IMR-90 (cell line): ENCODE measurements around the gene QSOX2. TPM values are rescaled to one million over a fixed set of nuclear protein-coding genes. Genes with fewer than 3 reads are reported as not detected.

ENCODE experiments used
- ATAC-seq: fragments of 200-7000 bp; cut with Tn5 transposase; 2 replicates; pipeline ENCODE4 v1.9.1; 2020; ENCODE audit warnings: low read depth, mild to moderate bottlenecking, moderate library complexity
- BruUV-seq: library from RNA; stranded (reverse); fragments of 400-500 nt; replicated peaks from 2 replicates; lab custom pipeline; 2021; lab: Mats Ljungman, UMichigan
- CTCF ChIA-PET: fragments of 300-600 bp; formaldehyde crosslinking; extraction: SDS; loops from one replicate; lab custom pipeline; 2021; ENCODE audit warnings: antibody characterized with exemption; lab: Yijun Ruan, JAX
- POLR2A ChIA-PET: fragments of 300-600 bp; sonication (Branson Sonifier 250); formaldehyde crosslinking; loops from one replicate; lab custom pipeline; 2022; ENCODE audit warnings: antibody characterized with exemption; ENCODE audit not compliant: unreplicated experiment; lab: Charles Lee
- DNase-seq: peaks from one replicate; pipeline ENCODE4 v3.0.0; 2013
- H2AFZ ChIP-seq: replicated peaks from 2 replicates; pipeline ENCODE3; 2013; ENCODE audit warnings: low read length, mild to moderate bottlenecking; ENCODE audit not compliant: poor library complexity
- H2AK5ac ChIP-seq: 2 replicates; pipeline ENCODE4 v1.6.1; 2013; ENCODE audit warnings: low read depth, low read length, inconsistent platforms
- H2AK9ac ChIP-seq: replicated peaks from 2 replicates; pipeline ENCODE3; 2013; ENCODE audit warnings: mild to moderate bottlenecking, low read depth, low read length, moderate library complexity; ENCODE audit not compliant: poor library complexity
- H2BK120ac ChIP-seq: 2 replicates; pipeline ENCODE4 v1.6.1; 2013; ENCODE audit warnings: low read depth, low read length, inconsistent platforms
- H2BK15ac ChIP-seq: 3 replicates; pipeline ENCODE4 v1.6.1; 2013; ENCODE audit warnings: low read depth, low read length, inconsistent platforms
- H2BK20ac ChIP-seq: 2 replicates; pipeline ENCODE4 v1.6.1; 2013; ENCODE audit warnings: low read depth, mild to moderate bottlenecking, inconsistent platforms, low read length, moderate library complexity
- H2BK5ac ChIP-seq: 2 replicates; pipeline ENCODE4 v1.6.1; 2013; ENCODE audit warnings: mild to moderate bottlenecking, low read depth, low read length, inconsistent platforms; ENCODE audit not compliant: poor library complexity, severe bottlenecking
- H3K14ac ChIP-seq: replicated peaks from 2 replicates; pipeline ENCODE4 v1.6.1; 2013; ENCODE audit warnings: low read depth, low read length, inconsistent platforms
- H3K18ac ChIP-seq: 2 replicates; pipeline ENCODE4 v1.6.1; 2013; ENCODE audit warnings: low read depth, low read length, control low read depth
- H3K23ac ChIP-seq: 2 replicates; pipeline ENCODE4 v1.6.1; 2013; ENCODE audit warnings: low read depth, low read length, inconsistent platforms
- H3K27ac ChIP-seq: 2 replicates; pipeline ENCODE4 v1.5.1; 2013; ENCODE audit warnings: mild to moderate bottlenecking, control low read depth, low read length; ENCODE audit not compliant: insufficient read depth
- H3K27me3 ChIP-seq: 2 replicates; pipeline ENCODE4 v1.6.1; 2013; ENCODE audit warnings: low read length; ENCODE audit not compliant: control insufficient read depth, insufficient read depth
- H3K36me3 ChIP-seq: 2 replicates; pipeline ENCODE4 v1.6.1; 2013; ENCODE audit warnings: low read length, mixed read lengths; ENCODE audit not compliant: control insufficient read depth, insufficient read depth
- H3K4ac ChIP-seq: 2 replicates; pipeline ENCODE4 v1.6.1; 2013; ENCODE audit warnings: low read depth, low read length, inconsistent platforms
- H3K4me1 ChIP-seq: 2 replicates; pipeline ENCODE4 v1.6.1; 2013; ENCODE audit warnings: low read length, mixed read lengths; ENCODE audit not compliant: control insufficient read depth, insufficient read depth
- H3K4me2 ChIP-seq: 2 replicates; pipeline ENCODE4 v1.6.1; 2013; ENCODE audit warnings: low read depth, mild to moderate bottlenecking, control low read depth, low read length, moderate library complexity
- H3K4me3 ChIP-seq: 2 replicates; pipeline ENCODE4 v1.5.1; 2013; ENCODE audit warnings: low read depth, mild to moderate bottlenecking, control low read depth, low read length, moderate library complexity; ENCODE audit not compliant: insufficient read depth
- H3K56ac ChIP-seq: 2 replicates; pipeline ENCODE4 v1.6.1; 2013; ENCODE audit warnings: low read length, inconsistent platforms; ENCODE audit not compliant: insufficient read depth; ENCODE audit errors: extremely low read depth
- H3K79me1 ChIP-seq, 2 experiments: 2 replicates each; pipeline ENCODE4 v1.6.1; 2013; ENCODE audit warnings: low read length in 2 of 2, inconsistent platforms in 1 of 2, low read depth in 1 of 2
- H3K9ac ChIP-seq: 2 replicates; pipeline ENCODE4 v1.6.1; 2013; ENCODE audit warnings: low read depth, low read length, control low read depth
- H3K9me1 ChIP-seq: 2 replicates; pipeline ENCODE4 v1.6.1; 2013; ENCODE audit warnings: low read length, inconsistent platforms; ENCODE audit not compliant: insufficient read depth
- H3K9me3 ChIP-seq: 2 replicates; pipeline ENCODE4 v1.6.1; 2013; ENCODE audit warnings: low read length; ENCODE audit not compliant: control insufficient read depth, insufficient read depth
- H4K20me1 ChIP-seq: 2 replicates; pipeline ENCODE4 v1.6.1; 2013; ENCODE audit warnings: low read length, inconsistent platforms; ENCODE audit not compliant: insufficient read depth
- H4K5ac ChIP-seq: 2 replicates; pipeline ENCODE4 v1.6.1; 2013; ENCODE audit warnings: mild to moderate bottlenecking, low read depth, low read length, control low read depth
- H4K8ac ChIP-seq, 2 experiments: 2 replicates each; pipeline ENCODE4 v1.6.1; 2013; ENCODE audit warnings: low read depth in 2 of 2, low read length in 2 of 2, control low read depth in 1 of 2, inconsistent platforms in 1 of 2
- H4K91ac ChIP-seq: 2 replicates; pipeline ENCODE4 v1.6.1; 2013; ENCODE audit warnings: low read depth, low read length, inconsistent platforms; ENCODE audit not compliant: insufficient read depth
- MXI1 ChIP-seq: IDR thresholded peaks from 2 replicates; pipeline ENCODE4 v1.6.1; 2012; ENCODE audit warnings: low read depth, mild to moderate bottlenecking, low read length, moderate library complexity, borderline replicate concordance
- RFX5 ChIP-seq: IDR thresholded peaks from 2 replicates; pipeline ENCODE4 v1.8.0; 2012; ENCODE audit warnings: low read depth, mild to moderate bottlenecking, low read length, moderate library complexity
- WGBS, 2 experiments: methylation state at CpG; one replicate each; pipeline versions ENCODE4 v1.1.5 to v1.1.7; 2013; ENCODE audit warnings: missing lambda C conversion rate in 2 of 2; ENCODE audit not compliant: insufficient read length in 1 of 2; ENCODE audit errors: extremely low coverage in 2 of 2; 5-methylcytosine and 5-hydroxymethylcytosine counted together
- dilution Hi-C: fragments of 300-500 bp; cut with HindIII; formaldehyde crosslinking; loops from one replicate; pipeline ENCODE4 v1.14.3; 2018; ENCODE audit warnings: low sequenced_read_pairs; ENCODE audit not compliant: unreplicated experiment
- in situ Hi-C: fragments of 300-500 bp; cut with MboI; formaldehyde crosslinking; loops from 3 replicates; pipeline ENCODE4 v1.14.3; 2019; ENCODE audit warnings: low sequenced_read_pairs, inconsistent platforms, mixed read lengths
- intact Hi-C: fragments of 100-400 bp; cut with micrococcal nuclease; formaldehyde crosslinking; loops from 2 replicates; pipeline ENCODE4 v1.10.0; 2022
- polyA plus RNA-seq, 3 experiments: library from polyadenylated mRNA; depleted of rRNA; stranded (reverse); fragments of >200 nt; gene quantifications; 2 replicates each; pipeline ENCODE4 v1.2.3, GENCODE V29; 2012; ENCODE audit warnings: low replicate concordance in 1 of 3
- total RNA-seq: library from RNA; depleted of rRNA; stranded (reverse); fragments of >200 nt; gene quantifications from 2 replicates; pipeline ENCODE4 v1.2.3, GENCODE V29; 2012
- TF ChIP-seq, protein P1 (sequence below): fragments of 150-350 bp; IDR thresholded peaks from 2 replicates; pipeline ENCODE4 v1.6.1; 2017; ENCODE audit warnings: mild to moderate bottlenecking, antibody characterized with exemption, low read length, low read depth

QSOX2 gene
- total and polyA plus RNA-seq, 2 of the 4 experiments (the other 2 are of a cell fraction): 5.9 to 12.9 TPM

DNA sequence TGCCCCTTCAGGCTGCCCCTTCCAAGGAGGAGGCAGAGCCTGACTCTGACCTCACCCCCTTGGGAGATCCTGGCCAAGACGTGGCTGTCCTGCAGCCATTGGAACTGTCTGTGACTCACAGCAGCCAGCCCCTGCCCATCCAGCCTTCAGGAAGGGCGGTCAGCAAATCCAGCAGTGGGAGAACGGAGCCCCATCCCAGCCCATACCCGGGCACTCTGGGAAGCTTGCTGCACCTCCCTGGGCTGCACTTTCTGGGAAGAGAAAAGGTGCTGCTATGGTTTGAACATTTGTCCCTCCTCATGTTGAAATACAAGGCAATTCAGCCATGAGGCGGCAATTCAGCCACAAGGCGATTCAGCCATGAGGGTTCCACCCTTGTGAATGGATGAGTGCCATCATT lies 33.9 kb upstream of the QSOX2 start:
- no peaks in the 10 kb centered on the region for H3K79me1 ChIP-seq
- no peak overlapping the region for H3K4ac ChIP-seq
- no TSS peak for BruUV-seq
- no peaks in the 10 kb centered on the region for H3K4me1 ChIP-seq
- H2BK120ac ChIP-seq: no peak overlapping the region
- no peak overlapping the region for H2AFZ ChIP-seq
- H4K20me1 ChIP-seq: no peaks in the 10 kb centered on the region; the same call in 1 of the 2 replicates
- DNase-seq (no peak), ATAC-seq (no peak)
- no peak overlapping the region for H3K56ac ChIP-seq
- no peak overlapping the region for H4K91ac ChIP-seq
- dilution Hi-C loops (no loop called here), intact Hi-C loops (no loop called here), in situ Hi-C loops (loop anchor here (10.0 kb wide), 1 partner anchor 115 kb away; no protein-coding TSS in a partner anchor)
- no peak overlapping the region for H2AK5ac ChIP-seq
- CTCF ChIA-PET: interaction anchor here (1.2 kb wide), 1 partner anchor 10 kb away, joined by 3 read pairs; no protein-coding TSS in a partner anchor
- H4K5ac ChIP-seq: no peak overlapping the region
- no peak overlapping the region for H3K18ac ChIP-seq
- no peak overlapping the region for H2AK9ac ChIP-seq
- 70% methylated on average over 3 of the region's 6 CpGs; no CpG with 5 or more reads in 1 of the 2 experiments for WGBS, 2 experiments
- POLR2A ChIA-PET: no interaction called here
- no peak overlapping the region for H2BK20ac ChIP-seq
- no peak overlapping the region for H2BK5ac ChIP-seq
- H3K23ac ChIP-seq: no peak overlapping the region
- H3K4me3 ChIP-seq: no peak overlapping the region
- no peak overlapping the region for H3K14ac ChIP-seq
- peaks cover 4% of the 10 kb centered on the region for H3K9me3 ChIP-seq
- H3K27ac ChIP-seq: no peak overlapping the region
- H2BK15ac ChIP-seq: no peak overlapping the region
- H3K9me1 ChIP-seq: no peaks in the 10 kb centered on the region
- H4K8ac ChIP-seq: no peak overlapping the region
- TF ChIP-seq MXI1: no peak
- TF ChIP-seq RFX5: no peak
- TF ChIP-seq, protein P1, sequence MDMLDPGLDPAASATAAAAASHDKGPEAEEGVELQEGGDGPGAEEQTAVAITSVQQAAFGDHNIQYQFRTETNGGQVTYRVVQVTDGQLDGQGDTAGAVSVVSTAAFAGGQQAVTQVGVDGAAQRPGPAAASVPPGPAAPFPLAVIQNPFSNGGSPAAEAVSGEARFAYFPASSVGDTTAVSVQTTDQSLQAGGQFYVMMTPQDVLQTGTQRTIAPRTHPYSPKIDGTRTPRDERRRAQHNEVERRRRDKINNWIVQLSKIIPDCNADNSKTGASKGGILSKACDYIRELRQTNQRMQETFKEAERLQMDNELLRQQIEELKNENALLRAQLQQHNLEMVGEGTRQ: no peak
- H3K27me3 ChIP-seq: peaks cover 43% of the 10 kb centered on the region
- no peaks in the 10 kb centered on the region for H3K36me3 ChIP-seq
- no peak overlapping the region for H3K4me2 ChIP-seq
- H3K9ac ChIP-seq: no peak overlapping the region
